ENCODE data around the gene L1CAM. TPM values are rescaled to one million over a fixed set of nuclear protein-coding genes. Genes with fewer than 3 reads are reported as not detected.

The L1CAM gene
- total and polyA plus RNA-seq, 9 donors: 0.84 to 12.0 (median 3.6) TPM

DNA sequence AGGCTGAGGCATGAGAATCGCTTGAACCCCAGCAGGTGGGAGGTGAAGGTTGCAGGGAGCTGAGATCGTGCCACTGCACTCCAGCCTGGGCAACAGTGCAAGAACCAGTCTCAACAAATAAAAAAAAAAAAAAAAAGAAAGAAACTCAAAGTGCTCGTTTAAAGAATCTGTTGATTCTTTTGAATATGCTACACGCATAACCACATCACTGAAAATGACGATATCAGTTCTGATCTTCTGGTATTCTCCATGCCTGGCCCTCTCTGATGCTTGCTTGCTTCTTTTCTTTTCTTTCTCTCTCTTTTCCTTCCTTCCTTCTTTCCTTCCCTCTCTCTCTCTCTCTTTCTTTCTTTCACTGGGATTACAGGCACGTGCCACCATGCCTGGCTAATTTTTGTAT is 25.8 kb upstream of the L1CAM start:
- DNase-seq: no peak
- Histone ChIP-seq H3K27me3 (ENCODE audit: control insufficient read depth, insufficient read depth, low read length) (peaks cover 39% of the 10 kb centered on the region), H3K9me3 (replicated peaks; ENCODE audit: control insufficient read depth, low read depth, low read length) (no peaks in the 10 kb centered on the region), H3K4me3 (ENCODE audit: low read length) (no peak overlapping the region), H3K27ac (ENCODE audit: low read length) (no peak overlapping the region), H3K36me3 (ENCODE audit: control insufficient read depth, insufficient read depth, low read length) (peaks cover 4% of the 10 kb centered on the region), H3K4me1 (ENCODE audit: control insufficient read depth, insufficient read depth, low read length) (no peaks in the 10 kb centered on the region)
- 90% methylated on average over 2 of the region's 6 CpGs for WGBS (ENCODE audit: insufficient coverage)

- Histone ChIP-seq H3K27me3 (ENCODE audit: control insufficient read depth, insufficient read depth, low read length) (peaks cover 40% of the 10 kb centered on the region), H3K36me3 (ENCODE audit: control insufficient read depth, insufficient read depth, low read length) (peaks cover 4% of the 10 kb centered on the region), H3K9me3 (replicated peaks; ENCODE audit: control insufficient read depth, low read depth, low read length) (no peaks in the 10 kb centered on the region), H3K27ac (ENCODE audit: low read length) (no peak overlapping the region), H3K4me3 (ENCODE audit: low read length) (no peak overlapping the region), H3K4me1 (ENCODE audit: control insufficient read depth, insufficient read depth, low read length) (peaks cover 1% of the 10 kb centered on the region)
- WGBS (ENCODE audit: insufficient coverage): 93% methylated on average over 16 of the region's 22 CpGs
- no peak for DNase-seq
Measured at GRCh38 chrX:153910446-153910845, 24.5 kb upstream of the L1CAM start.

- Histone ChIP-seq H3K36me3 (ENCODE audit: control insufficient read depth, insufficient read depth, low read length) (peaks cover 4% of the 10 kb centered on the region), H3K27ac (ENCODE audit: low read length) (no peak overlapping the region), H3K4me3 (ENCODE audit: low read length) (no peak overlapping the region), H3K4me1 (ENCODE audit: control insufficient read depth, insufficient read depth, low read length) (peaks cover 3% of the 10 kb centered on the region), H3K9me3 (replicated peaks; ENCODE audit: control insufficient read depth, low read depth, low read length) (no peaks in the 10 kb centered on the region), H3K27me3 (ENCODE audit: control insufficient read depth, insufficient read depth, low read length) (peaks cover 42% of the 10 kb centered on the region)
- DNase-seq: no peak
- WGBS (ENCODE audit: insufficient coverage): 97% methylated on average over 18 of the region's 25 CpGs
Measured at GRCh38 chrX:153909980-153910360, 24.0 kb upstream of the L1CAM start.

DNA sequence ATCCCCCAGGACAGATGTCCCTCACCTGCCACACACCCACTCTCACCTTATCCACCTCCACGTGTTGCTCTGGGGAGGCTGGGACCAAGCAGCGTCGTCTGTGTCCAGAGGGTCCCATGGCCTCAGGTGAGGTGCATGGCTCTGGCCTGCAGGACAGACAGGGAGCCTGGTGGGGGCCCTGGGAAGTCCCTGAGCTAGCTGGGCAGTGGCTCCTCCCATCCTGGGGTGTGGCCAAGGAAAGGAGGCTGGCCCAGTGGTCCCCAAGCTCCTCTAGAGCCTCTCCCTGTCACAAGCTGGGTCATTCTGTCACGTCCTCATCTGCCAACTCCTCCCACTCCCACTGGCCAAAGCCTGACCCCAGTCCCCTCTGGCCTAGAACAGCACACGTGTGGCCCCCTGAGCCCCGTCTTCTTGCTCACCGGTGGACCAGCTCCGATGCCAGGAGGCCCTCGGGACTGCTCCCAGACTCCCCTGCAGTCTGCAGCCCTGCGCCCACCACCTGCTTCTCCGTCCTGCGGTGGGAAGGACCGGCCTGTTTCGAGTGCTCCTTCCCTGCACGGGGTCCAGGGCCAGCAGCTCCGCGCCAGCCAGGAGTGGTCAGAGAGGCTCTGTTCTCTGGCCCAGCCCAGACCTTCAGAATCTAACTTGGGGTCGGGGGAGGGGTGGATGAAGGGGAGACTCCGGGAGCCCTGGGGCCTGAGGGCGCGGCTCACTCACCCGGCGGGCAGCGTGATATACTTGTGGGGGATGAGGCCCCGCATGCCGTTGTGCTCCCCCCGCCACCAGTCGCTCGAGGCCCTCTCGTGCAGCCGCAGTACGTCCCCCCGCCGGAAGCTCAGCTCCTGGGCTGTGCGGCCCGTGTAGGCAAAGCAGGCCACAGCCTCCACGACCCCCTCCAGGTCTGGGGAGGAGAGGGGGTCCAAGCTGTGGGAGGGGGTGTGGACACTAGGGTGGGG is 23.3 kb upstream of the L1CAM start:
- Histone ChIP-seq H3K27me3 (ENCODE audit: control insufficient read depth, insufficient read depth, low read length) (peaks cover 45% of the 10 kb centered on the region), H3K4me3 (ENCODE audit: low read length) (no peak overlapping the region), H3K27ac (ENCODE audit: low read length) (no peak overlapping the region)

GRCh38 chrX:153908219-153908860 is 22.4 kb upstream of the L1CAM start:
- Histone ChIP-seq H3K36me3 (ENCODE audit: control insufficient read depth, insufficient read depth, low read length) (peaks cover 4% of the 10 kb centered on the region), H3K9me3 (replicated peaks; ENCODE audit: control insufficient read depth, low read depth, low read length) (no peaks in the 10 kb centered on the region), H3K27me3 (ENCODE audit: control insufficient read depth, insufficient read depth, low read length) (peaks cover 39% of the 10 kb centered on the region), H3K27ac (ENCODE audit: low read length) (no peak overlapping the region), H3K4me1 (ENCODE audit: control insufficient read depth, insufficient read depth, low read length) (peaks cover 14% of the 10 kb centered on the region), H3K4me3 (ENCODE audit: low read length) (no peak overlapping the region)
- 89% methylated on average over 23 of the region's 23 CpGs for whole genome bisulfite sequencing (ENCODE audit: insufficient coverage)
- no peak for DNase-seq

More for the DNA sequence above, 23.3 kb upstream of the L1CAM start:
- peaks cover 6% of the 10 kb centered on the region for H3K4me1 ChIP-seq (ENCODE audit: control insufficient read depth, insufficient read depth, low read length)
- no peak for DNase-seq
- WGBS (ENCODE audit: insufficient coverage): 61% methylated on average over 21 of the region's 37 CpGs
- H3K36me3 ChIP-seq (ENCODE audit: control insufficient read depth, insufficient read depth, low read length): peaks cover 4% of the 10 kb centered on the region
- H3K9me3 ChIP-seq (replicated peaks; ENCODE audit: control insufficient read depth, low read depth, low read length): no peaks in the 10 kb centered on the region

- H3K27ac ChIP-seq (ENCODE audit: low read length): no peak overlapping the region
- no peak overlapping the region for H3K4me3 ChIP-seq (ENCODE audit: low read length)
- H3K4me1 ChIP-seq (ENCODE audit: control insufficient read depth, insufficient read depth, low read length): peaks cover 20% of the 10 kb centered on the region
- WGBS (ENCODE audit: insufficient coverage): 83% methylated on average over 9 of the region's 12 CpGs
- no peaks in the 10 kb centered on the region for H3K9me3 ChIP-seq (replicated peaks; ENCODE audit: control insufficient read depth, low read depth, low read length)
- peaks cover 32% of the 10 kb centered on the region for H3K27me3 ChIP-seq (ENCODE audit: control insufficient read depth, insufficient read depth, low read length)
- peaks cover 4% of the 10 kb centered on the region for H3K36me3 ChIP-seq (ENCODE audit: control insufficient read depth, insufficient read depth, low read length)
- no peak for DNase-seq
Measured at GRCh38 chrX:153907456-153907855, 21.5 kb upstream of the L1CAM start.

DNA sequence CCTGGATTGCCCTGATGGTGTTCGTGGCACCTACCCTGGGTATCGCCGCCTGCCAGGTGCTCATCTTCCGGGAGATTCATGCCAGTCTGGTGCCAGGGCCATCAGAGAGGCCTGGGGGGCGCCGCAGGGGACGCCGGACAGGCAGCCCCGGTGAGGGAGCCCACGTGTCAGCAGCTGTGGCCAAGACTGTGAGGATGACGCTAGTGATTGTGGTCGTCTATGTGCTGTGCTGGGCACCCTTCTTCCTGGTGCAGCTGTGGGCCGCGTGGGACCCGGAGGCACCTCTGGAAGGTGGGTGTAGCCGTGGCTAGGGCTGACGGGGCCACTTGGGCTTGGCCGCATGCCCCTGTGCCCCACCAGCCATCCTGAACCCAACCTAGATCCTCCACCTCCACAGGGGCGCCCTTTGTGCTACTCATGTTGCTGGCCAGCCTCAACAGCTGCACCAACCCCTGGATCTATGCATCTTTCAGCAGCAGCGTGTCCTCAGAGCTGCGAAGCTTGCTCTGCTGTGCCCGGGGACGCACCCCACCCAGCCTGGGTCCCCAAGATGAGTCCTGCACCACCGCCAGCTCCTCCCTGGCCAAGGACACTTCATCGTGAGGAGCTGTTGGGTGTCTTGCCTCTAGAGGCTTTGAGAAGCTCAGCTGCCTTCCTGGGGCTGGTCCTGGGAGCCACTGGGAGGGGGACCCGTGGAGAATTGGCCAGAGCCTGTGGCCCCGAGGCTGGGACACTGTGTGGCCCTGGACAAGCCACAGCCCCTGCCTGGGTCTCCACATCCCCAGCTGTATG is 20.3 kb upstream of the L1CAM start:
- WGBS (ENCODE audit: insufficient coverage): 79% methylated on average over 27 of the region's 27 CpGs

DNA sequence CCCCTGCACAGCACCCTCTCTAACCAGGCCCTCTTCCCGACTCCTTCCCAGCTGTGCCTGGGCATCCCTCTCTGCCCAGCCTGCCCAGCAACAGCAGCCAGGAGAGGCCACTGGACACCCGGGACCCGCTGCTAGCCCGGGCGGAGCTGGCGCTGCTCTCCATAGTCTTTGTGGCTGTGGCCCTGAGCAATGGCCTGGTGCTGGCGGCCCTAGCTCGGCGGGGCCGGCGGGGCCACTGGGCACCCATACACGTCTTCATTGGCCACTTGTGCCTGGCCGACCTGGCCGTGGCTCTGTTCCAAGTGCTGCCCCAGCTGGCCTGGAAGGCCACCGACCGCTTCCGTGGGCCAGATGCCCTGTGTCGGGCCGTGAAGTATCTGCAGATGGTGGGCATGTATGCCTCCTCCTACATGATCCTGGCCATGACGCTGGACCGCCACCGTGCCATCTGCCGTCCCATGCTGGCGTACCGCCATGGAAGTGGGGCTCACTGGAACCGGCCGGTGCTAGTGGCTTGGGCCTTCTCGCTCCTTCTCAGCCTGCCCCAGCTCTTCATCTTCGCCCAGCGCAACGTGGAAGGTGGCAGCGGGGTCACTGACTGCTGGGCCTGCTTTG is 19.6 kb upstream of the L1CAM start:
- H3K9me3 ChIP-seq (replicated peaks; ENCODE audit: control insufficient read depth, low read depth, low read length): no peaks in the 10 kb centered on the region
- peaks cover 4% of the 10 kb centered on the region for H3K36me3 ChIP-seq (ENCODE audit: control insufficient read depth, insufficient read depth, low read length)
- DNase-seq: no peak
- H3K27me3 ChIP-seq (ENCODE audit: control insufficient read depth, insufficient read depth, low read length): peaks cover 35% of the 10 kb centered on the region
- no peak overlapping the region for H3K4me3 ChIP-seq (ENCODE audit: low read length)
- peaks cover 37% of the 10 kb centered on the region for H3K4me1 ChIP-seq (ENCODE audit: control insufficient read depth, insufficient read depth, low read length)
- 97% methylated on average over 31 of the region's 32 CpGs for WGBS (ENCODE audit: insufficient coverage)
- H3K27ac ChIP-seq (ENCODE audit: low read length): no peak overlapping the region

More for the DNA sequence above, 20.3 kb upstream of the L1CAM start:
- H3K27ac ChIP-seq (ENCODE audit: low read length): no peak overlapping the region
- H3K9me3 ChIP-seq (replicated peaks; ENCODE audit: control insufficient read depth, low read depth, low read length): no peaks in the 10 kb centered on the region
- DNase-seq: no peak
- peaks cover 31% of the 10 kb centered on the region for H3K4me1 ChIP-seq (ENCODE audit: control insufficient read depth, insufficient read depth, low read length)
- H3K36me3 ChIP-seq (ENCODE audit: control insufficient read depth, insufficient read depth, low read length): peaks cover 4% of the 10 kb centered on the region
- H3K4me3 ChIP-seq (ENCODE audit: low read length): no peak overlapping the region
- H3K27me3 ChIP-seq (ENCODE audit: control insufficient read depth, insufficient read depth, low read length): peaks cover 36% of the 10 kb centered on the region

DNA sequence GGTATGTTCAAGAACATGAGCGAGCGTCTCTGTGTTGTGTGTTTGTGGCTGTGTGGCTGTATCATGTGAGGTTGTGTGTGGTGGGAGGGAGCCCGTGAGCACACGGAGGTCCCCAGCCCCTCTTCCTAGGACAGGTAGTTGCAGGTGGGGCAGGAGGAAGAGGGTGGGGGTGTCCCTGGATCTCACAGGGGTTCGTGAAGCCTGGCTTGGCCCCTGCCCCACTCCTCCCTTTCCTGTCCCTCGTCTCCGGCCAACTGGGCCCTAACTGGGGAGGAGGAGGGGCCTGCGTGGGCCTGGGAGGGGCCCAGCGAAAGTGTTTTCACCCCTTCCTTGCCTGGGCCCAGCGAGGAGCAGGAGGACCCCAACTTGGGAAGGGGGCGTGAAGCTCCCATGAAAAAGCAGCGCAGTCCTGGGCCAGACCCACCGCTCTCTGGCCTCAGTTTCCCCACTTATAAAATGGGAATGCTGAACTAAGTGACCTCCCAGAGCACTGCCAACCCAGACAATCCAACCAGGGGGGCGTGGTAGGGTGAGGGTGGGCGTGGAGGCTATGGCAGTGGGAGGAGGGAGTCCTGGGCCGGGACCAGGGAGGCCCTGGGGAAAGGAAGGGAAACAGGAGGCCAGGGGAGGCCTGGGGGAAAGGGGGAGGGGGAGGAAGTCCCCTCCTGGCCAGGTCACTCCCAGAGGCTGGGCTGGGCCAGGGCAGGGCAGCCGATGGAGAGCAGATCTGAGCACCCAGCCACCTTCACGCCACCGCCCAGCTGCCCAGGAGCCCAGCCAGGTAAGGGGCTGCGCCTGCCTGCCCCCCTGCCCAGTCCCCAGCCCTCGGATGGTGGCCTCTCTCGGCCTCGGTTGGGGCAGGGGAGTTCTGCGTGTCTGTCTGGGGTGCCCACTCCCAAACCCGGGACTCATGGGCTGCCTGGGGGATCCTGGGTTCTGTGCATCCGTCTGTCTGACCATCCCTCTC is 18.3 kb upstream of the L1CAM start, which contains the start of gene AVPR2:
Gene AVPR2, plus strand, starts transcription at position 683 of the 967 bp plus-strand sequence. CDS start 473 bp downstream, outside the sequence.
- no peaks in the 10 kb centered on the region for H3K9me3 ChIP-seq (replicated peaks; ENCODE audit: control insufficient read depth, low read depth, low read length)
- WGBS (ENCODE audit: insufficient coverage): 50% methylated on average over 18 of the region's 26 CpGs
- DNase-seq: no peak
- peaks cover 32% of the 10 kb centered on the region for H3K27me3 ChIP-seq (ENCODE audit: control insufficient read depth, insufficient read depth, low read length)
- no peak within 1 kb of the TSS for H3K4me3 ChIP-seq (ENCODE audit: low read length)
- H3K36me3 ChIP-seq (ENCODE audit: control insufficient read depth, insufficient read depth, low read length): peaks cover 4% of the 10 kb centered on the region
- peak within 1 kb of the TSS; percentile 42 for H3K27ac ChIP-seq (ENCODE audit: low read length)
- H3K4me1 ChIP-seq (ENCODE audit: control insufficient read depth, insufficient read depth, low read length): peaks cover 37% of the 10 kb centered on the region

Measured in muscle of leg (tissue), 11 donors.